ENCODE data around the gene LDLRAD3. TPM values are rescaled to one million over a fixed set of nuclear protein-coding genes. Genes with fewer than 3 reads are reported as not detected.

The LDLRAD3 gene
- total RNA-seq, 1 experiment from 2014 or later = 12.1 TPM

DNA sequence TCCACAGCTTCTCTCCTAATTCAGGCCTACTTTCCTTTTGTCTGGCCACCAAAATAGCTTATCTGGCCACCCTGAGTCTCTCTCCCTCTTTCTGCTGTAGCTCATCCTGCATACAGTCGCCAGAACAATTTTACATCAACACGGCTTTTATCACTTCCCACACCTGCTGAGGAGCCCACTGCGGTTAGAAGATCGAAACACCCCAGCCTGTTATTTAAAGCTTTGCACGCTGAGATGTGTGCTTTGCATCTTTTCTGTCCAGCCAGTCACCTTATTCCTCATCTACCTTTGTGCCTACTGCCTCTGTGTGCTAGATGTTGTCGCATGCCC, 249.4 kb downstream of the LDLRAD3 start:
- H3T11ph ChIP-seq (ENCODE audit: low read length) = no peak overlapping the region
- no peak for TF ChIP-seq CTCF (conservative IDR thresholded peaks at IDR 0.05)
- H2BK20ac ChIP-seq (ENCODE audit: low read depth, low read length, poor library complexity, severe bottlenecking) = no peak overlapping the region
- peaks cover 28 to 29% of the 10 kb centered on the region in 2 experiments for H3K4me1 Mint-ChIP-seq
- no peak overlapping the region for H3K4me3 Mint-ChIP-seq
- H2BK120ac ChIP-seq (ENCODE audit: low read depth, low read length, poor library complexity, severe bottlenecking) = no peak overlapping the region
- peaks cover 9% of the 10 kb centered on the region; the same call in 1 of the 2 replicates for H3K4me1 ChIP-seq (ENCODE audit: insufficient read depth, low read length)
- no peak overlapping the region for H3K14ac ChIP-seq (ENCODE audit: insufficient read depth, low read length)
- peaks cover under 1 to 3% (median 2%) of the 10 kb centered on the region in 3 experiments; a peak in 4 of 7 replicates for H3K36me3 Mint-ChIP-seq (ENCODE audit: insufficient read depth in 1 of 3, low read depth in 3 of 3)
- no peak overlapping the region for H3K18ac ChIP-seq (ENCODE audit: insufficient read length, low read depth, low read length)
- H3K9ac ChIP-seq (ENCODE audit: extremely low read depth, insufficient read length, low read length) = no peak overlapping the region
- H2BK5ac ChIP-seq (ENCODE audit: insufficient read length, low read length) = no peak overlapping the region
- H2BK12ac ChIP-seq (ENCODE audit: insufficient read length, low read depth, low read length) = no peak overlapping the region
- no peaks in the 10 kb centered on the region for H3K23me2 ChIP-seq (ENCODE audit: insufficient read length, low read depth, low read length, poor library complexity, severe bottlenecking)
- DNase-seq = no peak
- H3K23ac ChIP-seq (ENCODE audit: insufficient read length, low read depth, low read length) = no peak overlapping the region
- no peaks in the 10 kb centered on the region for H3K27me3 ChIP-seq (ENCODE audit: insufficient read depth, low read length)
- no peaks in the 10 kb centered on the region for H4K20me1 ChIP-seq (ENCODE audit: control insufficient read depth, insufficient read depth, insufficient read length)
- no peak overlapping the region for H4K91ac ChIP-seq (ENCODE audit: insufficient read length, low read depth, low read length)
- H2BK15ac ChIP-seq (ENCODE audit: low read depth, low read length) = no peak overlapping the region
- H3K56ac ChIP-seq (ENCODE audit: insufficient read length, low read depth, low read length) = no peak overlapping the region
- no peaks in the 10 kb centered on the region for H3K9me3 ChIP-seq (ENCODE audit: control insufficient read depth, low read depth, low read length)
- H3K27ac ChIP-seq (ENCODE audit: insufficient read length, low read depth, low read length) = no peak overlapping the region
- H3K9me3 Mint-ChIP-seq = no peaks in the 10 kb centered on the region; a peak in 1 of 5 replicates
- H3K27me3 Mint-ChIP-seq (ENCODE audit: low read depth) = no peaks in the 10 kb centered on the region
- no peak overlapping the region for H3K4ac ChIP-seq (ENCODE audit: low read depth, low read length)
- H3K79me2 ChIP-seq (ENCODE audit: insufficient read depth, low read length) = no peaks in the 10 kb centered on the region
- H2AFZ ChIP-seq (ENCODE audit: low read length) = no peak overlapping the region
- no CpG with 5 or more reads among the region's 6 CpGs for WGBS (ENCODE audit: extremely low coverage, insufficient read length, low lambda C conversion rate)
- peak overlapping the region in 2 of 3 experiments; percentile 7 to 9; a peak in 1 of 7 replicates for H3K27ac Mint-ChIP-seq
- H4K5ac ChIP-seq (ENCODE audit: insufficient read length, low read depth, low read length) = no peak overlapping the region
- no peak overlapping the region for H4K8ac ChIP-seq (replicated peaks; ENCODE audit: insufficient read length, low read depth, low read length)
- H3K79me1 ChIP-seq (ENCODE audit: insufficient read depth, low read depth, low read length, poor library complexity, severe bottlenecking) = no peaks in the 10 kb centered on the region
- no peak overlapping the region for H3K4me2 ChIP-seq (ENCODE audit: insufficient read depth, insufficient read length, low read length)
- H2AK5ac ChIP-seq (ENCODE audit: insufficient read length, low read length) = no peak overlapping the region
